ENCODE measurements around the gene PACRG.

GRCh38 chr6:162710419-162710818 is 17.4 kb upstream of the PACRG start:
- TF ChIP-seq CTCF (CRISPR knock-in tag; IDR thresholded peaks at IDR 0.05), result no peak
- no peak for TF ChIP-seq ZNF644 (CRISPR knock-in tag; IDR thresholded peaks at IDR 0.05; ENCODE audit: low read depth)
- TF ChIP-seq ZNF619 (CRISPR knock-in tag; IDR thresholded peaks at IDR 0.05), result no peak
- TF ChIP-seq ZNF124 (CRISPR knock-in tag; IDR thresholded peaks at IDR 0.05), result no peak
- no peak for TF ChIP-seq MXI1 (IDR thresholded peaks at IDR 0.05; ENCODE audit: borderline replicate concordance, low read depth, low read length)
- TF ChIP-seq ZNF720 (CRISPR knock-in tag; IDR thresholded peaks at IDR 0.05), result no peak
- TF ChIP-seq CREB1 (IDR thresholded peaks at IDR 0.05), result no peak
- no peak for TF ChIP-seq CREB1 (CRISPR knock-in tag; IDR thresholded peaks at IDR 0.05)
- TF ChIP-seq DZIP1 (CRISPR knock-in tag; IDR thresholded peaks at IDR 0.05), result no peak
- no peak for TF ChIP-seq GABPB1 (CRISPR knock-in tag; IDR thresholded peaks at IDR 0.05)
- no peak for TF ChIP-seq NR2F6 (IDR thresholded peaks at IDR 0.05)
- TF ChIP-seq NR2F6 (CRISPR knock-in tag; IDR thresholded peaks at IDR 0.05), result no peak
- no peak for TF ChIP-seq POLR2A (IDR thresholded peaks at IDR 0.05; ENCODE audit: insufficient read depth in 1 of 2, low read depth in 2 of 2, low read length in 2 of 2)
- TF ChIP-seq ZNF841 (CRISPR knock-in tag; IDR thresholded peaks at IDR 0.05; ENCODE audit: borderline replicate concordance), result no peak
- TF ChIP-seq RXRA (CRISPR knock-in tag; IDR thresholded peaks at IDR 0.05), result no peak
- TF ChIP-seq MEF2D (CRISPR knock-in tag; IDR thresholded peaks at IDR 0.05), result no peak
